Suppressor macrophage treated with lipopolysaccharide for 4 hours (primary cell): ENCODE results near the gene PDLIM4.

ENCODE experiments used
- DNase-seq: peaks from one replicate; pipeline ENCODE4 v3.0.0-alpha.2; 2020

The PDLIM4 gene

GRCh38 chr5:132313961-132314432 is 56.5 kb downstream of the PDLIM4 start:
- DNase-seq, result no peak

DNA sequence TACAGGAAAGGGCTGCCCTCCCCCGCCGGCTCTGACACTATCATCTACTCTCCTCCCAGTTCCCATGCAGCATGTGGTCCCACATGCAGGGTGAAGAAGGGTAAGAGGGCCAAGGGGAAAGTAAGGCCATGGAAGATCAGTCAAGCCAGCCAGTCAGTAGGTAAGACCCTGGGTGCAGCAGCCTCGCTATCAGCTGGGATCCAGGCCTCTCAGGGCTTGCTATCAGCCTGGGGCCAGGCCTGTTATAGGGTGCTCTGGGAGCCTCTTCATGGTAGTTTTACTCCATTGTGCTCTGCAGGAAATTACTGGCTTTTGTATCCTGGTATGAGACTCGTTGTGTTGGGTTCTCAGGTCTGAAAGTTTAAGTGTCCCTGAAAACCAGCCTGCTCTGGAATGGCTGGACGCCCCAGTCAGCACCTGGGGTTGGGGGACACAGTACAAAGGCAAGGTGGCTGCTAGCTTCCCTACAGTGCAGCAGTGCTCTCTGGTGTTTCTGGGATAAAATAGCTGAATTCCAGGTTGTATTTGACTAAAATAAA is 58.1 kb downstream of the PDLIM4 start:
- DNase-seq, result no peak

- no peak for DNase-seq
These were observed 62.5 kb downstream of the PDLIM4 start for GRCh38 chr5:132319975-132320374.

GRCh38 chr5:132321109-132321721 is 63.7 kb downstream of the PDLIM4 start:
- no peak for DNase-seq

GRCh38 chr5:132322266-132322665 is 64.8 kb downstream of the PDLIM4 start:
- DNase-seq, result no peak
